Adrenal gland (tissue), 5 donors: ENCODE results near the gene PADI6.

Experiments used
- CTCF ChIP-seq, 6 experiments: fragments of 450-650 bp in 4 of 6; fragments of 200-600 bp in 2 of 6; sonication (generic) in 1 of 6; IDR thresholded peaks; 1 replicate in 5 of 6; 2 replicates in 1 of 6; pipeline versions ENCODE4 v1.5.1 to v1.8.0; 2016 to 2021; ENCODE audit warnings: antibody characterized with exemption in 6 of 6, mild to moderate bottlenecking in 2 of 6, moderate library complexity in 1 of 6
- POLR2A ChIP-seq, 2 donors: fragments of 450-650 bp; IDR thresholded peaks; one replicate each; pipeline ENCODE4 v1.6.1; 2017; ENCODE audit warnings: antibody characterized with exemption in 2 of 2, mild to moderate bottlenecking in 2 of 2, moderate library complexity in 1 of 2
- donor health status: DM: no; HTN: no; CAD: no.

DNA sequence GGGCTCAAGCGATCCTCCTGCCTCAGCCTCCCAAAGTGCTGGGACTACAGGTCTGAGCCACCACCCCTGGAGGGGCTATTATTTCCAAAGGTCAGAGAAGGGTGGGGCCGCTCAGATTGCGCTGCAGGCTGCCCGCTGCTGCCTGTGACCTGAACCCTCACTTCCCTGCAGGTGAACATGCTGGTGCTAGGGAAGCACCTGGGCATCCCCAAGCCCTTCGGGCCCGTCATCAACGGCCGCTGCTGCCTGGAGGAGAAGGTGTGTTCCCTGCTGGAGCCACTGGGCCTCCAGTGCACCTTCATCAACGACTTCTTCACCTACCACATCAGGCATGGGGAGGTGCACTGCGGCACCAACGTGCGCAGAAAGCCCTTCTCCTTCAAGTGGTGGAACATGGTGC, 8.6 kb upstream of the PADI6 start:
- TF ChIP-seq CTCF (IDR thresholded peaks at IDR 0.05) (no peak), POLR2A (IDR thresholded peaks at IDR 0.05) (no peak)
